ENCODE results near the gene SNX33. TPM values are rescaled to one million over a fixed set of nuclear protein-coding genes. Genes with fewer than 3 reads are reported as not detected.

Gene SNX33, protein sequence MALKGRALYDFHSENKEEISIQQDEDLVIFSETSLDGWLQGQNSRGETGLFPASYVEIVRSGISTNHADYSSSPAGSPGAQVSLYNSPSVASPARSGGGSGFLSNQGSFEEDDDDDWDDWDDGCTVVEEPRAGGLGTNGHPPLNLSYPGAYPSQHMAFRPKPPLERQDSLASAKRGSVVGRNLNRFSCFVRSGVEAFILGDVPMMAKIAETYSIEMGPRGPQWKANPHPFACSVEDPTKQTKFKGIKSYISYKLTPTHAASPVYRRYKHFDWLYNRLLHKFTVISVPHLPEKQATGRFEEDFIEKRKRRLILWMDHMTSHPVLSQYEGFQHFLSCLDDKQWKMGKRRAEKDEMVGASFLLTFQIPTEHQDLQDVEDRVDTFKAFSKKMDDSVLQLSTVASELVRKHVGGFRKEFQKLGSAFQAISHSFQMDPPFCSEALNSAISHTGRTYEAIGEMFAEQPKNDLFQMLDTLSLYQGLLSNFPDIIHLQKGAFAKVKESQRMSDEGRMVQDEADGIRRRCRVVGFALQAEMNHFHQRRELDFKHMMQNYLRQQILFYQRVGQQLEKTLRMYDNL
- total RNA-seq = 13.3 and 13.7 TPM in 2 replicates

DNA sequence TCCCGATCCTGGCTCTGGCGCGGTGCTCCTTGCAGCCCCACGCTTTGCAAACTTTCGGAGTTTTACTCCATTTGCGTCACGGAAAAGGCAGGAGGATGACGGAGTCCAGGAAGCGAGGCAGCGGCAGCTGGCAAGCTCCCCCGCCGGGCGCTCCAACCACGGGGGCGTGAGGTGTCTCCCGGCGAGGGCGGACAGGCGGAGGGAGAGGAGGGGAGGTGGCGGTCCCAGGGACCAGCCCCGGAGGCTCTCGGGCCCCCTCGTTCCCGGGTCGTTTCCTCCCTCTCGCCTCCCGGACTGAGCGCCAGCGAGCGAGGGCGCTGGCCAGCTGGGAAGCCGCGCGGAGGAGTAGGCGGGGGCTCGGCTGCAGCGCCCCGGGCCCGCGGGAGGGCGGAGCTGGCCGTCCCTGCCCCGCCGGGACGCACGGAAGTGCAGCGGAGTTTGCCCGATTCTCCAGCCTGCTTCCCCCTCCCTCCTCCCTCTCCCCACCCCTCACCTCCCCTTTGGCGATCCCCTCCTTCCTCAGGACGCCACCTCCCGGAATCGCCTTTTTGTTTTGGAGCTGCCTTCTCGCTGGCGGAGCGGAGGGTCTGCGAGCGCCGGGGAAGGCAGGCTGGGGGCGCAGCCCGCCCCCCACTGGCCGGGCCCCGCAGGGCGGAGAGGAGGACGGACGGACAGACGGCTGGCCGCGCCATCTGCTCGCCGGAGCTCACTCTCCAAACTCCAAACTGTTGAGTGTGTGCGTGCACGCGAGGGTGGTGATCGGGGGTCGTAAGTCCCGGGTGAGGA, at the start of gene SNX33:
TSS of gene SNX33 (plus strand) at position 543 of the 786 bp plus-strand sequence. CDS start 1,191 bp downstream, outside the sequence.

DNA sequence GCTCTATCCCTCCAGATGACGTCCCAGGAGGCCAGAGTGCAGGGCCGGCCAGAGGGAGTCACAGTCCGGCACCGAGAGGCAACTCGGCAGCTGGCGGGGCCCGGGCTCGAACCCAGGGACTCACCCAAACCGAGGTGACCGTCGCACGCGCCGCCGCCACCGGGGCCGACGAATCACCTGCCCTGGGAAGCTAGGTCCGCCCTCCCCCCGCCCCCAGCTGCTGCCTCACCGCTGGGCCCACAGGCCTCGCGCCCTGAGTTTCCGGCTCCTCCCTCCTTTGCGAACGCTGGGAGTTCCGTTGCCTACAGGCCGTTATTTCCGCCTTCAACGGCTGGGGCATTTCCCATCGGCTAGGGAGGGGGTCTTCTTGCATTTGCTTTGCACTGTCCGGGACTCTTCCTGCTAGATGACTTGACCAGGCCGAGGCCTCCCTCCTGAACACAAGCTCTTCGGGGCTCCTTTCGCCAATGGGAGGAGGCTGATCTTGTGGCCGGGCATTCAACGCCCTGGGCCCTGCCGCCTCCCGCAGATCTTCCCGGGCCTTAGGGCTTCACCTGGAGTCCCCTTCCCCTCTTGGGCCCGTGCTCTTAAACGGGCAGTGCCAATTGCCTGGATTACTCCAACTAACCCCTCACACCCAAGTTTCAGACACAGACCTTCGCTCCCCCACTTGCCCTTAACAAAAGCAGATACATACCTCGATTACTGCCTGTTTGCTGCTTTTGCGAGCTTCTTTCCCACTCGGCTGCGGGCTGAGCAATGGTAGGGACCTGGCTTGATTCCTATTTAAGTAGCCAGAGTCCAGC, 22.0 kb upstream of the SNX33 start, which contains the start of gene SNUPN:
TSS of gene SNUPN (minus strand) at position 184 of the 806 bp plus-strand sequence. CDS start 4,674 bp downstream, outside the sequence.

DNA sequence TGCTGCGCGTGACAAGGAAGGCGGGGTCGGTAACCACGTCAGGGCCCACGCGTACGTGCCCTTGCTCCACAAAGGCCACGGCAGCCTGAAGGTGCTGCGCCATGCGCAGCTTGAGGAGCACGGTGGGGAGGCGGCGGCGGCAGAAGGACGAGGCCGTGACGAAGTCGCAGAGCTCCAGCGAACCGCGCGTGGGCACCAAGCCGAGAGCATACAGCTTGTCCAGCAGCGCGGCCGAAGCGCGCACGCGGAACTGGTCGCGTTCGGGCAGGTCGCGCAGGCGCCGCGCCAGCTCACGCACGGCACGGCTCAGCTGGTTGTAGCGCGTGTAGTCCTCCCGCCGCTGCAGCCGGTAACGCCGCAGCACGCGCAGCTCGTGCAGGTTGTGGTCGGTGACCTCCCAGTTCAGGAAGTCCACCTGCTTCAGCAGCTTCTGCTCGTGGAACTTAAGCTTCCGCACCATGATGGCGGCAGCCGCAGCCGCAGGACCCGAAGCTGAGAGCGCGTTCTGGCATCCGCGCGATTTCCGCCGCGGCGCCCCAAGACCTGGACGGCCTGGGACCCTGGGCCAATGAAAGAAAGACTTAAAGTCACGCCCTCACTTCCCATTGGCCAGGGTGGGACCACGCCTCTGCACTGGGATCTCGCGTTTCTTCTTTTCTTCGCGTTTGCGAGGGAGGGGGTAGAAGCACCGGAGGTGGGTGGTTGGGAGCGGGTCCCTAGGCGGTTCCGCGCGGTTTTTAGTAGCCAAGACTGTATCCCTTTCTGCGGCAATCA, 7.8 kb upstream of the SNX33 start, which contains the start of gene IMP3:
TSS of gene IMP3 (minus strand) at position 516 of the 774 bp plus-strand sequence. CDS start at position 460, 56 bp downstream.

Other genes starting within 250 kb of the SNX33 start
- gene SIN3A, start 196.2 kb upstream of the SNX33 start, total RNA-seq = 30.0 and 36.1 TPM in 2 replicates
- gene PTPN9, start 68.6 kb upstream of the SNX33 start, total RNA-seq = 19.7 and 20.1 TPM in 2 replicates
- 19.2 and 23.2 TPM in 2 replicates for gene SNUPN, start 22.2 kb upstream of the SNX33 start, total RNA-seq
- 97.5 and 107 TPM in 2 replicates for gene IMP3, start 7.7 kb upstream of the SNX33 start, total RNA-seq
- 72.4 and 79.4 TPM in 2 replicates for gene CSPG4, start 64.9 kb downstream of the SNX33 start, total RNA-seq
- 27.4 and 33.1 TPM in 2 replicates for gene UBE2Q2, start 195.5 kb downstream of the SNX33 start, total RNA-seq

All from bronchus fibroblast of lung (primary cell).